Stimulated activated CD4-positive, alpha-beta T cell treated with anti-CD3 and anti-CD28 coated beads, Interleukin-4, amount 100 ng/mL, for 4 hours (primary cell): Measurements from ENCODE around the gene LRRC2.
"Not testable (repeated sequence)": the region's sequence is repeated elsewhere in the genome, so short reads cannot be mapped to it uniquely, and the experiment has no call there.

Experiments used
- DNase-seq, 2 experiments: peaks; one replicate each; pipeline ENCODE4 v3.0.0-alpha.2; 2020

The LRRC2 gene

DNA sequence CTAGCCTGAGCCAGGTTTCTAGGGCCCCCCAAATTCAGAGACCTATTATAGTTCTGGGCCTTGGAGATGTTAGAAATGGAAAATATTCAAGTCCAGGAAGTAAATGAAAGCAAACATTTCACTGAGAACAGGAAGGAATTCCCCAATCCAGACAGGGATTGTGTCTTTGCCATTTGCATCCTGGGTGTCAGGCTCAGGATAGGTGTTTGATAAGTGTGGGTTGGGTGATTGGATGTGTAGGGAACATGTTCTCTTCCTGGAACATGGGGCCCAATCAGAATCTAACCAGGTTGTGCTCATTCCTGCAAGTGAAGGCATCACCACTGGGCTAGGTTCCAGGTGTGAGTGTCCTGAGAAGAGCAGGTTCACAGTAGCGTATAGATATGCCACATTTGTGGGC is 14.6 kb upstream of the LRRC2 start:
- no peak for DNase-seq

DNA sequence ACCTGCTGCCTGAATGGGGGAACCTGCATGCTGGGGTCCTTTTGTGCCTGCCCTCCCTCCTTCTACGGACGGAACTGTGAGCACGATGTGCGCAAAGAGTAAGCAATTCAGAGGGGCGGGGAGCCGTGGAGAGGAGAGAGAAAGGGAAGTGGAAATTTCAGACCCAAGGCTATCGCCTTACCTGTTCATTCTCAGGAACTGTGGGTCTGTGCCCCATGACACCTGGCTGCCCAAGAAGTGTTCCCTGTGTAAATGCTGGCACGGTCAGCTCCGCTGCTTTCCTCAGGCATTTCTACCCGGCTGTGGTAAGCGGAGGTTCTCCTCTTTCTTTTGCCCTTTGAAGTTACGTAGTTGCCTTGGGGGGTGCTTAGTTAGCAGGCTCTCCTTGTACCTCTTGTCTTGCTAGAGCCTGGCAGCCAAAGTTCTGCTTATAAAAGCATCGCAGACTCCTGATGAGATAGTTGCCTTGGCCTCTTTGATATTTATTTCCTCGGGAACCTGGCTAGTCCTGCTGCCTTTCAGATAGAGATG is 13.7 kb upstream of the LRRC2 start:
- DNase-seq = no peak

DNA sequence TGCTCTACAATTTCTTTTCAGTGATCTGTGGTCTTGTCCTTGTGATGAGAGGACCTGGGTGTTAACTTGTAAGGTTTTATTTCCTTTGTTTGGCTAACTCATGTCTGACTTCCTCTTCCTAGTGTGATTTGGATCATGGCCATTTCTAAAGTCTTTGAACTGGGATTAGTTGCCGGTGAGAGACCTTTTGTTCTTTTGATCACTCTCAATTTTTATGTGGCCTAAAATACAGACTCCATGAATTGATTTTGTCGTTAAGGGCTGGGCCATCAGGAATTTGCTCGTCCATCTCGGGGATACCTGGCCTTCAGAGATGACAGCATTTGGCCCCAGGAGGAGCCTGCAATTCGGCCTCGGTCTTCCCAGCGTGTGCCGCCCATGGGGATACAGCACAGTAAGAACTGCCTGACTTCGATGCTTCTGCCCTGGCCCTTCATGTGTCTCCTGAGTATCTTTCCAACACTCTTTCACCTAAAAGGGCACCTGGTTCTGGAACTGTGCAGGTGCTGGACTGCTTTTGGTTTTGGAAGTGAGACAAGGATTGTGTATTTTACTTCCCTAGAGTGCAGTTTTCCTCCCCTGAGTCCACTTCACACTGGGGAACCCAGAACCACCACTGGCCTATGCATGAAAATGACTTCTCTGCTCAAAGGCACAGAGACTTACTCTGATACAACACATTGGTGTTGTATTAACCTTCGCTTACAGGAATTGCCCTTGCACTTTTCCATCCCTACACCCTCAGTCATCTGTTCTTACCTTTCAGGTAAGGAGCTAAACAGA is 13.1 kb upstream of the LRRC2 start:
- DNase-seq = no peak

DNA sequence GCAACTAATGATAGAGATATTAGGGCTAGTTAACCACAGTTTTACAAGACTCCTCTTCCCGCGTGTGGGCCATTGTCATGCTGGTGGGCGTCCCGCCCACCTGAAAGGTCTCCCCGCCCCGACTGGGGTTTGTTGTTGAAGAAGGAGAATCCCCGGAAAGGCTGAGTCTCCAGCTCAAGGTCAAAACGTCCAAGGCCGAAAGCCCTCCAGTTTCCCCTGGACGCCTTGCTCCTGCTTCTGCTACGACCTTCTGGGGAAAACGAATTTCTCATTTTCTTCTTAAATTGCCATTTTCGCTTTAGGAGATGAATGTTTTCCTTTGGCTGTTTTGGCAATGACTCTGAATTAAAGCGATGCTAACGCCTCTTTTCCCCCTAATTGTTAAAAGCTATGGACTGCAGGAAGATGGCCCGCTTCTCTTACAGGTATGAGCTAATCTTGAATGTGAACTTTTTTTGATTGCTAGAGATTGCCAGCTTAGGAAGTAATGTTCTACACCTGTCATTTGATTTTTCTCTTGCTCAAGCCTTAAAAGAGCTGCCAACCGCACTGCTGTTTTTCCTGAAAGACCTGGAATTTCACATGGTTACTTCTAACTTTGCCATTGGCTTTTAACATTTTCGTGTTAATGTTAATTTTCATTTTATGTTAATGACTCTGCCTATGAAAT is 11.6 kb upstream of the LRRC2 start:
- not testable (repeated sequence) for DNase-seq

DNA sequence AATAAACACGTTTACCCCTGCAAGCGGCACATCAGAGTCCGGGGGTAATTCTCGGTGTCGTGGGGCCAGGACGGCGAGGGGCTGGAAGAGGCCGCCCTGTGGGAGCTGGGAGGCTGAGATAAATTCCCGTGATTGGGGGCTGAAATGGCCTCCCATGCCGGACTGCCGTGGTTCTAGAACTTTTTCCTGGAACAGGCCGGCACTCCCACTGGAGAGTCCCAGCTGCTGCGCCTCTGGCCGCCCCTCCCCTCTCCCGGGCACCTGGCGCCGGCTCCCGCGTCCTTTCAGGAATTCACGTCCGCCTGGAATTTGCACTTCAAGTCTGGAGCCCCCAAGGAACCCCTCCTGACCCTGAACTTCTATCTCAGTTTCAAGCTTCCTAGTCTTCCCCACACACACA is 10.8 kb upstream of the LRRC2 start:
- no peak for DNase-seq

DNA sequence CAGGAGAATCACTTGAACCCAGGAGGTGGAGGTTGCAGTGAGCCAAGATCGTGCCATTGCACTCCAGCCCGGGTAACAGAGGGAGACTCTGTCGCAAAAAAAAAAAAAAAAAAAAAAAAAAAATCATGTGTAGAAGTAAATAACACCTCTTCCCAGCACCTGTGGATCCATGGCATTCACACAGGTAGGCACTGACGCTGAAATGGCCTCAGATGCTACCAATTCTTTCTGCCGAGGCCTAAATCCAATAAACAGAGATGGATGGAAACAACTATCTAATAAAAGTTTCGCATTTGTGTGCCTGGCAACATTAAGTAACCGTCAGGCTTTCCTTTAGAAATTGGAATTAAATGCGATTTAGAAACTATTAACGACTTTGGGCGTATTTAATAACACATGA is 10.3 kb upstream of the LRRC2 start:
- no peak for DNase-seq

DNA sequence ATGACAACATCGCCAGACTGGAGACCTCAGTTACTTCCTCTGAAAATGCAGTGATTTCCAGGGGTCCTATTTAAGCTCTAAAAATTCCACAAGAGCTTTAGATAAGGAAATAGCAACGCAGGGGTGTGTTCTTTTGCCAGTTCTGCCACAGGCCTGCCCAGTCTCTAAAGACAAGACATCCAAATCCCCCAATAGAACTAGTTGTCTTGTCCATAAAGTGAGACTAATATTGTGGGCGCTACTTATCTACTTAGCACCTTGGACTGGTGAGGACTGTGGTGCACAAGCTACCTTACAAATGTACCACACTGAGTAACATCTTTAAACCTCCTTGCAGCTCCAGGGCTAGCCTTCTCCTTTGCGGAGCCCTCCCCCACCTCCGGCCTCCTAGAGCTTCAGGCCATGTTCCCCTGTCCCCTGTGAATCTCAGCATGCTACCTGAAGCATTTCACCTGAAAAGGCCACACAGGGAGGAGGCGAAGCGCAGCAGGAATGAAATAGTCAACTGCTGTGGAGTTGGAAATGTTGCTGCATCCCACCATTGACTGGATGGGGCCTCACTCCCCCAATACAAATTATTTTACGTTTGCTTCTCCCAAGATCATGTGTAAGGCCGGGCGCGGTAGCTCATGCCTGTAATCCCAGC is 9.6 kb upstream of the LRRC2 start:
- DNase-seq = no peak

DNA sequence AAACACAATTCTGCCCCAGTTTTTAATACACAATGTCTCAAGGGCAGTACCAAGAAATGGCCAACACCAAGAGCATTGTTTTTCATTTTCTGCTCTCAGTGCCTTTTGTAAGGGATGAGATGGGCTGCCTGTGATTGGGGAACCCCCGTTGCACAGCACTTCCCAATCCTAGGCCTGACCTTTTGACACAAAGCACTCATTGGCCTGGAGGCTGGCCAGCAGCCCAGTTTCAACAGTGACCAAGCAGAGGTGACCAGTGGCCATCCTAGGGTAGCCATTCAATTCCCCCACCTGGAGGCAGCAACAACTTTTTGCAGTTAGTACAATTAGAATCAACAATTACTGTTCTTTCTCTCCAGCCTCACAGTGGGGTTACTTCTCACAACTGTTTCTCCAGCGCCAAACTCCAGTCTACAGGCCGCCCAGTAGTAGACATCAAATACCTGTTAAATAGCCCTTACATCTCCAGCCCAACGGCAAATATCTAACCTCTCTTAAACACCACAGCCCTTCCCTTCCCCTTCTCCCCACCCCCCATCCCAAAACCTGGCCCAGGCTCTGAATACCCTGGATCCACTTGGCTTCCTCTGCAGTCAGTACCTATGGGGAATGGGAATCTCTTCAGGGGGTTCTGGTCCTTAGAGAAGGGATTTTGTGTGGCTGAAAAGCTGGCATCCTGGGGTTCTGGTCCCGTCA is 8.9 kb upstream of the LRRC2 start:
- no peak for DNase-seq

DNA sequence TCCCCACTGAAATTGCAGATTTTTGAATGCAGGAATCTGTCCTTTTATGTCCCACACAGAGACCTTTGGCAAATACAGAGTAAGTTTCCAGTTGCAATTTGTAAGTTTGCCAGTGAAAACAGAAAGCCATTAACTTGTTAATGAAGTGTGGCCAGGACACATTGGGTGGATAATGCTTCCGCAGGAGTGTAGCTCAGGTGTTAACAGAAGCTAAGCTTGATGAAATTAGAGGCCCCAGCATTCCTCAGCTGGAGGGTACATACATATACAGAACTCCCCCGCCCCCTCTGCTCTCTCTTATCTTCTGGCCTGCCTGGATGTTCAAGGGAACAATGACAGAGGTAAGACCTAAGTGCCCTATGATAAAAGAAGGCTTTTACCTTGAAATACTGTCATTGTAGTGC is 8.1 kb upstream of the LRRC2 start:
- no peak for DNase-seq

DNA sequence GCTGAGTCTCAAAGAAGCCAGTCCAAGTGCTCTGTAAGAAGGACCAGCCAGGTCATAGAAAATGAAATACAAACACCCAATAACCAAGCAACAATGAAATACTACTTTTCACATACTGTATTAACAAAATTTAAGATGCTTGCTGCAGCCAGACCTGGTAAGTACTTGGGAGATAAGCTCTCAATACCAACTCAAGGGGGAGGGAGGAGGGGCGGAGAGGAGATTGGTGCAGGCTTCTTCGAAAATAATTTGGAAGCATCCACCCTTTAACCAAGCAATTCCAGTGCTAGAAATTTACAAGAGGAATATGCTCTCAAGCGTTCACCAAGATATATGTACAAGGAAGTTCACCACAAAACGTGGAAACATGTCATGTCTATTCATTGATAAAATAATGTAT is 7.6 kb upstream of the LRRC2 start:
- no peak for DNase-seq

DNA sequence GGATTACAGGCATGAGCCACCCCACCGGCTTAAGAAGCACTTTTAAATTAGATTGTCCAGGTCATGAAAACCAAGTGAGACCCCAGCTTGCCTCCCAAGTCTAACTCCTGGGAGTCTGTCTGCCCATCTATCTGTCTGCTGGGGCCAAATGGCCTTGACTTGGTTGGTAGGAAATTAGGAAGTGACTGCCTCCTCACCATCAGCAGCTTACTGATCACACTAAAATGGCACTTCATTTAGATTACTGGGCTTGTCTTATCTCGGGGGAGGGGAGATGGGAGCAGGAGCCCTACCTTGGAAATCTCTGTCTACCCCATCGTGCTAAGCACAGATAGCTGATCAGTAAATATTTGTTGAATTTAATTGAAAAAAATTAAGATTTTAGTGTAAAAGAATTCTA is 5.6 kb upstream of the LRRC2 start:
- no peak for DNase-seq

DNA sequence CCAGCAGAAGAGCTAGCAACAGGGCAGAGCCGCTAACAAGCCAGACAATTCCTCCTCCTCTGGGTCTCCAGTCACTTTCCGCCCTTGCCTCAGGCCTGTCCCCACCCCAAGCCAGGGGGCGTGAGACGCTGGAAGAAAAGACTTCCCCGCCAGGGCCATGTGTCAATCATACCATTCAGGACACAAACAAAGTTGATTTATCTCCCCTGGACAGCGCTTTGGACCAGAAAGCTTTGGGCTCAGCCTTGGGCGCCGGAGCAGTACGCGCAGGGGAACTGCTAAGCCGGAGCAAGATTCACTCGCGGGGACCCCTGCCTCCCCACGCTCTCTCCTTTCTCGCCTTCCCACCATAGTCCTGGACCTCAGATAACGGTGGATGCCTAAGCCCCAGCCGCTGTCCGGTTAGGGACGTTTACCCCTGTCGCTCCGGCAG is 479 bp downstream of the LRRC2 start:
- no peak for DNase-seq

DNA sequence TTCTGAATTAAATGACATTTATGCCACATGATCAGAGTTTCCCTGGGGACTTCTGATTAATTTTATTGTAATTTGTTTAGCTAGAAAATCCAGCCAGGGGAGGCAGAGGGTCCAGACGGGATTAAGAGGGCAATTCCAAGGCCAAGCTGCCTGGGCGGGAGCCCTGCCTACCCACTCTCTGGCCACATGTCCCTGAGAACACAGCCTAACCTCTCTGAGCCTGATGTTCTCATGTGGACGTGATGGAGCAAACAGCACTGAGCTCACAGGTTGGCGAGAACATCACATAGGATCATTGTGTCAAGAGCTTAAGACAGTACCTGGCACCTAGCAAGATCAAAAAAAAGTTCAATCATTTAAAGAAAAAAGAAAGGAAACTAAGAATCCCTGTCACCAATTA is 1.0 kb downstream of the LRRC2 start:
- no peak for DNase-seq

DNA sequence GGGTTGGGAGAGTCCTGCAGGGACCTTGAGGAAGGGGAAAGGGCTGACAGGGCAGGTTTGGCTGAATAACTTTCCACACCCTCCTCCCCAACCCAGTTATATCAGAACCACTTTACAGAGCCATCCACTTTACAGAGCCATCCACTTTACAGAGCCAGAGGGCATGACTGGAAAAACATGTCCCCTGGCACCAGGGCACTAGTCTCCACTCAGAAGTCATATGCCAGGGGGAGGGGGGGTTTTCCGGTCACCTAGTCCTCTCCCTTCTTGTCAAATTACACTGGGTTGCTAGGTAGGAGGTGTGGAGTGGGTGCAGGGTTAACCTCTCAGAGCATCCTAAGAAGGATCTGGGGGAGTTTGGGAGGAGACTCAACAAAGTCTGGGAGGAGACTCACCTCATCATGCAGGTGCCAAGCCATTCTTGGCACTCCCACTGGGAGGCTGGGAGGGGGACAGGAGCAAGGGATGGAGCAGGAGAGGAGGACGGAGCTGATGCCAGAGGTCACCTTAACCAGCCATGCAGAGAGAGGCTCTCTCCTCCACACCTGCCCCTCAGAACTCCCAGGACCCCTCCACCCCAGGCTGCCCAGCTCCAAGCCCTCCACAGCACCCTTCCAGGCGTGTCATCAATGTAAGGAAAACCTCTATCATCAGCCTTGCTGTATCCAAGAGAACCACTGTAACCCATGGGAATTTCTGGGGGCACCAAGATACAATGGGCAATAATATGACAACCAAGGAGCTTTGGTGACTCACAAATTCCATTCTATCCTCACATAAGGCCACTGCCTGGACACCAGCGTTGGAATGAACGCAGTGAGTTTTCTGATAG is 1.7 kb downstream of the LRRC2 start:
- DNase-seq = no peak

DNA sequence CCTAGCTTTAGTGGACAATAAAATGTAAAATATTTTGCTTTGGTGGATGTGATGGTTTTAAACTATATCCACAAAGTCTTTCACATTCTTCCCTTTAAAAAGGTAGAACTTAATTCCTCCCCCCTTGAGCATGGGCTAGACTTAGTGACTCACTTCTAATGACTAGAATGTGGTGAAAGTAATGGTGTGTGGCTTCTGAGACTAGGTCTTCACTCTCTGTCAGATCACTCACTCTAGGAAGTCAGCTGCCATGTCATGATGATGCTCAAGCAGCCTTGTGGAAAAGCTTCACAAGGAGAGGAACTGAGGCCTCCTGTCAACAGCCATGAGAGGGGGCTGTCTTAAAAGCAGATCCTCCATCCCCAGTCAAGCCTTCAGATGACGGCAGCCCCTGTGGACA is 4.2 kb downstream of the LRRC2 start:
- no peak for DNase-seq

DNA sequence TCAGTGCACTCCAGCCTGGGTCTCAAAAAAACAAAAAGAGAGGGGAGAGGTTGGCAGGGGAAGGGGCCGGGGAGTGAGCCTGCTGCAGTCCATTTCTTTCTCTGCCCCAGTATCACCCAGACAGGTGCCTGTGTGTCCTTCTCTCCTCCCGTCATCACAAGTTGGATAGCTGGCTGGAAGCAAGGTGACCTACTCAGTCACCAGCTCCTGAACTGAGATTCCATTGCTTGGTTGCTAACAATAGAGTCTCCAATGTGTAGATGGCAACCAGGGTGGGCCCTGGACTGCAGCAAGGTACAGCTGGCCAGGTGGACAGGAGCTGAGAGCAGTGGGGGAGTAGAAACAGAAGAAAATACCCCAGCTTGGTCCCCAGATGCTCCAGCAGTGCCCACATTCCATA is 4.6 kb downstream of the LRRC2 start:
- no peak for DNase-seq

DNA sequence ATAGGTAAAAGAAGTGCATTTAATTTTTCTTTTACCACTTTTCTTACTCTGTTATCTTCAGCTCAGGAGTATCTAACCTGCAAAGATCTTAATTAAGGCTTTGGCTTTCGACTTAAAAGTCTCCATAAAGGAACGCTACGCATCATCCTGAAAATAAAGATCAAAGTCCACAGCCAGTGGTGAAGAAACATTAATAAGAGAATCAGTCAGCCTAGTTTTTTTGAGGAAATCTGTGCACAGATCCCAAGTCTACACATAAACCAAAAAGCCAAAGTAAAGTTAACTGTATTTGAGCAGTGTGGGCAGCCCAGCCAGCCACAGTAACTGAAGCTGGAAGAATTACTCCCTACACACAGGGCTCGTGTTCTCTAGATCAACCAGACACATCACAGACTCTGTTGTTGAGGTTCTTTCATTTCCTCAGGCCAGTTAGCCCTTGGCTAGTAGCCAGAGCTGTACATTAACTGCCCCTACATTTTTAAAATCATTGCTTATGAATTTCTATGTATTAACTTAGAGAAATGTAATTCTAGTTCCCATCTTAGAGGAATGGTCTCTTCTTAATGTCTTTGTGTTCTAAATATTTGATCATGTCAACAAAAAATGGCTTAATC is 6.9 kb downstream of the LRRC2 start:
- no peak for DNase-seq

DNA sequence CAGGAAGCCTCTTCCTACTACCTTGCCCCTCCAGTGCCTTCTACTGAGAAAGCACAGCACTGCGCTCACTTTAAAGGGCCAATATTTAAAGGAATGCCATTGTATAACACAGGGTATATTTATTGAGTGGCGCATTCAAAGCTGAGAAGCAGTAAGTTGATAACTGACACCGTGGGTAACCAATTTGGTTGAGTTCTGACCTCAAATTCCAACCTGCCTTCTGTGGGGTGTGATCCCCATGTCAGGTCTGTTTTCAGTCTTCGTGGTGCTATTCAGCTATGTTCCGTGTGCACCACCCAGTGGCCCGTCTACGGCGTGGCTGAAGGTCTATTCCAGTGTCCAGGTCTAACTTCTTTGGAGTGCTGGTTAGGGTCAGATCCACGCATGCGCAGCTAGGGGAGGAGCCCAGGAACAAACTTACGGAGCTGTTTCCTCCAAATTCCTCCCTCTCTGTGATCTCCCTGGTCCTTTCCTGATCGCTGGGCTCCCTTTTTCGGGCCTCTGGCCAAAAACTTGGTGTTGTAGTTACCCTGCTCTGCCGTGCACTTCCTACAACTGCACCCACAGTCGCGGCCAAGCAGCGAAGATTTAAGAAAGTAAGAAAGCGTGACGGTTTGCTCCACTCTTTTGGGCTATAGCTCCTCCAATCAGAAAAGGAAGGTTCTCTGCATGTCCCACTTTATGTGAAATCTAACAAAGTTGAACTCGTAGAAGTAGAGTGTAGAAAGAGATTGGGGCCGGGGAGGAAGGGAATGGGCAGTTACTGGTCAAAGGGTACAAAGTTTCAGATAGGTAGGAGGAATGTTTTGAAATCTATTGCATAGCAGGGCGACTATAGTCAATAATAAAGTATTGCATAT is 7.7 kb downstream of the LRRC2 start:
- DNase-seq = peak; percentile 53 to 66

DNA sequence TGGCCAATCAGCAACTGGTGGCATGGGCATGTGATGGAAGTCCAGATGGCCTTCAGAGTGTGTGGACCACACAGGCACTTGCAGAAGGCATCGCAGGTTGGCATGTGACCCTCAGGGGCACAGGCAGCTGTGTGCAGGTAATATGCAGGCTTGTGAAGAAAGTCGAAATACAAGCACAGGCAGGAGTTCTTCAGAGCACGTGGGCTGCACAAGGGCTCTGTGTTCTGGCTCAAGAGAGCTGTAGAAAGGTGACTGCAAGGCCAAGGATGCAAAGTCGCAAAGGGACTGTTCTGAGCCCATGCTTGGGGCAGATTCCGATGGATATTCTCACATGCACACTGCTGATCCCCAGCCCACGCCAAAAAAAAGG is 8.3 kb downstream of the LRRC2 start:
- no peak for DNase-seq

DNA sequence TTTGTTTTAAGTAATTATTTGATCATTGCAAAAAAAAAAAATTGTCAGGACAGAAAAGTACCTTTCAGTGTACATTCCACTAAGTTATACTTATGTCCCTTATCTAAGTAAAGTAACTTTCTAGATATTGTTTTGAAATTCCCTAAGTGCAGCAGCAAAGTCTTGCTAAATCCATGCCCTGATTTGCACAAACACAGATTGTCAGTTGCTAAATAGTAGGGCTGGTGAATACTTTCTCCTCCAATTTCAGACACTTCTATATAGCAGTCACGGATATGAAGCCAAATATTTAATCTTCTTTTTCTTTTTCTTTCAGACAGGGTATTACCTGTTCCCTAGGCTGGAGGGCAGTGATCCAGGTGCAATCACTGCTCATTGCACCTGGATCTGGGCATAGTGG is 12.9 kb downstream of the LRRC2 start:
- DNase-seq = no peak

DNA sequence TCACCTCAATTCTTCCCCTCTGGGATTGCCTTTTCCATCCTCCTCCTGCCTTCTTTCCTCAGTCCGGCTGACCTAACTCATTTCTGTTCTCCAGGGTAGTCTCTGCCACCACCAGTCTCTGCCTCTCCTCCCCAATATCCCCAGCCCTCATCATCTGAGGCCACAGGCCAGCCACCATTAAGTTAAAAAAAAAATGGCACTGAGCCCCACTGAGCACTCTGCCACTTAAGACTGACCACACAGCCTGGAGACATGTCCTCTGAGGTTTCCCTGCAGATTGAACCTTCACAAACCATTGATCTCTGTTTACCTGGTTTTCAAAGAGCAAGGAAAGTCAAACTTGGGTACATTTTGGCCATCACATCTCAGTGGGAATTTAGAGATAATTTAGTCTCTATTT is 13.6 kb downstream of the LRRC2 start:
- no peak for DNase-seq
